ENCODE results near the gene MRAS. TPM values are rescaled to one million over a fixed set of nuclear protein-coding genes. Genes with fewer than 3 reads are reported as not detected.
A peak's percentile ranks its signal among the peaks of the same experiment; 100 is the strongest.

Gene MRAS
- total and polyA plus RNA-seq, 9 donors: 44.0 to 71.8 (median 59.7) TPM

DNA sequence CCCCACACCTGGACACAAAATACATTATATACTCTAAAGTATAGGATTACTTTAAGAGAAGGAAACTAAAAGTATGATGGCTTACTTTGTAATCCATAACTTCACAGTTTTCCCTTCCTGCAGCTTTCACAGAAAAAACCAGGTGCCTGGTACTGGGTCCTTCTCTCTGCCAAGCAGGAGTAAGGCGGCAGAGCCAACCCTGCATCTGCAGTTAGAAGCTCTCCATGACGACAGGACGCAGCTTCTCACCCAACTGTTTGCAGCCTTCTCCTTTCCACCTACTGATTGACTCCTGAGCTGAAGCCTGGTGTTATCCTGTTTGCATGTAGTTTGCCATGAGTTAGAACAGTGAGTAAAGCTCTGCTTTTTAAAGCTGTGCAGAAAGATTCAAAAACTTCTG lies 6.7 kb downstream of the MRAS start:
- H3K4me1 ChIP-seq (ENCODE audit: control insufficient read depth, insufficient read depth, low read length): peaks cover 47% of the 10 kb centered on the region
- no peaks in the 10 kb centered on the region for H3K9me3 ChIP-seq (replicated peaks; ENCODE audit: control insufficient read depth, low read depth, low read length)
- H3K36me3 ChIP-seq (ENCODE audit: control insufficient read depth, insufficient read depth, low read length): peaks cover 7% of the 10 kb centered on the region
- DNase-seq: no peak
- H3K4me3 ChIP-seq (ENCODE audit: low read length): no peak overlapping the region
- H3K27me3 ChIP-seq (ENCODE audit: control insufficient read depth, insufficient read depth, low read length): no peaks in the 10 kb centered on the region
- no peak overlapping the region for H3K27ac ChIP-seq (ENCODE audit: low read length)
- no CpG with 5 or more reads among the region's 3 CpGs for WGBS (ENCODE audit: insufficient coverage)

DNA sequence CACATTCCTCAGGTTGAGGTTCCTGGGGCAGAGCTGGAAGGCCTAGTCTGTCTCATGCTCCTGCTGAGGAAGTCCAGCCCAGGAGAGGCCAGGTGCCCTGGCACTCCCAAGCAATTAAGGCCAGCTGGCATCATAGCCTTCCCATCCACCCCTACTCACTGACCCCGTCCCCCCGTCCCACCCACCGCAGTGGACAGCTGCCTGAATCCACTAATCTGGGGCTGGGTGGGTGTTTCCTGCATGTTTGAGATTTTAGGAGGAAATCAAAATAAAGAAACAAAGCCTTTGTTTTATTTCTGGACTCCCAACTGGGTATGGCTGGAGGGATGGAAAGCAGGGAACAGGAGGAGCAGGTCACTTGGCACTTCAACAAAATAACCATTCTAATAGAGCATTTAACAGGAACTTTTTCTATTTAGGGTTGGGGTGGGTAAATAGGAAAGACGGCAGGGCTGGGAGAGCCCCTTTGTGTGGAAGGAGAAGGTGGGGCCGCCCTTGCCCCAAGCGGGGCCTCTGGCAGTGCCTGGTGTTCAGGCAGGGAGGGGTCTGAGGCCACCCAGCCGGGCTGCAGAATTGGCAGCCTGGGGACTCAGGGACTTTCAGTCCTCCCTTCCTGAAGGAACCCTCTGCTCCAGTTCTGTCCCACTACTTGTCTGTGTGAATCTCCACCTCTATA lies 8.5 kb downstream of the MRAS start:
- H3K4me3 ChIP-seq (ENCODE audit: low read length): no peak overlapping the region
- H3K27me3 ChIP-seq (ENCODE audit: control insufficient read depth, insufficient read depth, low read length): no peaks in the 10 kb centered on the region
- no peaks in the 10 kb centered on the region for H3K9me3 ChIP-seq (replicated peaks; ENCODE audit: control insufficient read depth, low read depth, low read length)
- WGBS (ENCODE audit: insufficient coverage): 92% methylated on average over 2 of the region's 7 CpGs
- H3K27ac ChIP-seq (ENCODE audit: low read length): peak overlapping the region; percentile 38
- peak; percentile 64 for DNase-seq
- H3K36me3 ChIP-seq (ENCODE audit: control insufficient read depth, insufficient read depth, low read length): peaks cover 7% of the 10 kb centered on the region
- peaks cover 54% of the 10 kb centered on the region for H3K4me1 ChIP-seq (ENCODE audit: control insufficient read depth, insufficient read depth, low read length)

DNA sequence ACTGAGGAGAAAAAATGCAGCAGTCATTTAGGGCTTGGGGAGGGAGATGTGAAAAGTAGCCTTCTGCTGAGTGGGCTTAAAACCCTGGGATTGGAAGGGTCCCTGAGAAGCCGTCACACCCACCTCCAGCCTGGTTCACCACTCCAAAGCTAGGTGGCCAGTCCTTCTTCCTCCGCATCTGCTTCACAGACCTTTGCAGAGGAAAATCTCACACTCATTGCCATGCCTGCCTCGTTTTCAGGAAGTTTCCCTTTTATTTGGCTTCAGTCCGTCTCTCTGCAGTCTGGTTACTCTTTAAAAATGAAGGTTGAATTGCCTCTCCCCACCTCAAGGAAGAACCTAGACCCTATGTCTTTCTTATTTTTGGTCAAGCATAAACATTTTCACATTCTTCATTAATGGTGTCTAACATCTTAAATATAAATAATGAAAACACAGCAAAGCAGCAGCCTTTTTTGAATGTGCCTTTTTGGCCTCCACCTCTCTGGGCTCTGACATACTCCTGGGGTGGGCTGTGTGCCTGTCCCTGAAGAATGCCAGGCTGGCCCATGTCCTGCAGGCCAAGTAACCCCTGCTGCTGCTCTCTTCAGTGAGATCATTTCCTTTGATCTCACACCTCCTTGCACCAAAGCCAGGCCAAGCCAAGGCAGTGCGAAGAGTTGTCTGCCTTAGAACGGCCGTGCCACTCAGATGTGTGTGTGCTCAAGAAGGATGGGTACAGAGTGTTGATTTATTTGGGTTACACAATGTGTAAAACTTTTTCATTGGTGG lies 11.0 kb downstream of the MRAS start:
- WGBS (ENCODE audit: insufficient coverage): 43% methylated on average over 2 of the region's 7 CpGs
- no peaks in the 10 kb centered on the region for H3K9me3 ChIP-seq (replicated peaks; ENCODE audit: control insufficient read depth, low read depth, low read length)
- H3K27me3 ChIP-seq (ENCODE audit: control insufficient read depth, insufficient read depth, low read length): no peaks in the 10 kb centered on the region
- peaks cover 11% of the 10 kb centered on the region for H3K36me3 ChIP-seq (ENCODE audit: control insufficient read depth, insufficient read depth, low read length)
- peaks cover 60% of the 10 kb centered on the region for H3K4me1 ChIP-seq (ENCODE audit: control insufficient read depth, insufficient read depth, low read length)
- no peak overlapping the region for H3K4me3 ChIP-seq (ENCODE audit: low read length)
- peak; percentile 36 for DNase-seq
- H3K27ac ChIP-seq (ENCODE audit: low read length): no peak overlapping the region

DNA sequence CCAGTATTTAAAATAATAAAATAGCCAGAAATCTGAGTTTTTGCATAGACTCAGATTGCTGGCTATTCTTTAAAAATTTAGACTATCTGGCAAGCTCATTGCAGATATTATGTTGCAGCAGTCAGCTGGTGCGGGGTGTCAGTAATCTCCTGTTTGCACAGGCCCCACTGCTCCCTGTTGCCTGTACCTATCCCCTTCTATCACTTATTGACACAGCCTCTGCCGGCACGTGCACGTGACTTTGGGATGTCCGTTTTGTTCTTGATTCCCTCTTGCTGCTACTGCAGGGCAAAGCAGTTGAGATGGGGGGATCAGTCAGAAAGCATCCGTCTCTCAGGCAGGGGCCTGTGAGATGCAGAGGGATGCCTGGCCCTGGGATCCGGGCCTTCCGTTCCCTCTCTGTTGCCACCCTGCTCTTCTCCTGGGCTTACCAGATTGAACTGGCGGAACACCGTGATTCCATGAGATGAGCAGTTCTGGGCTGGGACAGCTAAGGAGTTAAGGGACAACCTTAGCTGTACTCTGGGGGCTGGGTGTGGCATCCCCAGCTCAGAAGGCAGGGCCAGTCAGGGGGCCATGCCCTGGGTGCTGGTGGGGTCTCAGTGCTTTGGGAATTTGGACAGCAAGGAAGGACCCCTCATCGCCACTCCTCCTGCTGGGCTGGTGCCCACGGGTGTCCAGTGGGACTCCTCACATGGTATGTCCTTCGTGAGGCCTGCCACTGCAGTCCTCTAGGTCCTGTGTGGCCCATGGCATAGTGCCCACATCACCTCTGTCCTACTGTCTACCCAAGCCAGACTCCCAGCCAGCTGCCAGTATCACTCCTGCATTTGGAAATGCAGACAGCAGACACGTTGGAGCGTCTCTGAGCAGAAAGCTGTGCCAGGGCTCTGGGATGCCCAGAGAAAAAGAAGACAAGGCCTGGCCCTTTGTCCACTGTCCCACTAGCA lies 11.8 kb downstream of the MRAS start:
- Histone ChIP-seq H3K4me1 (ENCODE audit: control insufficient read depth, insufficient read depth, low read length) (peaks cover 63% of the 10 kb centered on the region), H3K27me3 (ENCODE audit: control insufficient read depth, insufficient read depth, low read length) (no peaks in the 10 kb centered on the region), H3K36me3 (ENCODE audit: control insufficient read depth, insufficient read depth, low read length) (peaks cover 10% of the 10 kb centered on the region), H3K9me3 (replicated peaks; ENCODE audit: control insufficient read depth, low read depth, low read length) (no peaks in the 10 kb centered on the region), H3K27ac (ENCODE audit: low read length) (no peak overlapping the region), H3K4me3 (ENCODE audit: low read length) (no peak overlapping the region)
- 83% methylated on average over 9 of the region's 15 CpGs for WGBS (ENCODE audit: insufficient coverage)
- peak; percentile 19 for DNase-seq

DNA sequence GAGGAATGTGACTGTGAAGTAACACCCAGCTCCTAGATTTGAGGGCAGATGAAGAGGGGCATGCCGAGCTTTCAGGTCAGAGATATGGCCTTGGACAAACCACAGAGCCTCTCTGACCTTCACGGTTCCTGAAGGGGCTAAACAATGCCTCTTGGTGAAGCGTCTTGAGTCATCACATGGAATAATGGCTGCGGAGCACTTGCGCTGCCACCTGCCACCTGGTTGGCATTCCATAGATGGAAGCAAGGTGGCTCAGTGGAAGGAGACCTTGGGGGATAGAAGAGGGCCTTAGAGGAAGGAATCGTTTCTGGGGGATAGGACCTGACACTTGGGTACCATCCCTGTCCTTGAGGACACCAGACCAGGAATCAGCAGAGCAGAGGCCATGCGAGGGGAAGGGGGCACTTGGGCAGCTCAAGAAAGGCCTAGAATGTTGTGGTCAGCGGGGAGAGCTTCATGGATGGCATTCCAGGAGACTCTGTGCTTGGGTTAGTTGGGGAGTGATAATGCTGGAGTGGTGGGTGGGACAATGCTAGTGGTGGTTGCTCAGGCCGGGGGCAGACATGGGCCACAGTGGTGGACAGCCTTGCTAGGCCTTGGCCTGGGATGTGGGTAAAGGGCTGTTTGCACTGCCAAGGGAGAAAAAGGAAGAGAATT lies 12.6 kb downstream of the MRAS start:
- peaks cover 8% of the 10 kb centered on the region for H3K36me3 ChIP-seq (ENCODE audit: control insufficient read depth, insufficient read depth, low read length)
- no peak overlapping the region for H3K4me3 ChIP-seq (ENCODE audit: low read length)
- no peaks in the 10 kb centered on the region for H3K9me3 ChIP-seq (replicated peaks; ENCODE audit: control insufficient read depth, low read depth, low read length)
- no peak for DNase-seq
- H3K27me3 ChIP-seq (ENCODE audit: control insufficient read depth, insufficient read depth, low read length): no peaks in the 10 kb centered on the region
- no peak overlapping the region for H3K27ac ChIP-seq (ENCODE audit: low read length)
- 94% methylated on average over 9 of the region's 9 CpGs for WGBS (ENCODE audit: insufficient coverage)
- H3K4me1 ChIP-seq (ENCODE audit: control insufficient read depth, insufficient read depth, low read length): peaks cover 69% of the 10 kb centered on the region

DNA sequence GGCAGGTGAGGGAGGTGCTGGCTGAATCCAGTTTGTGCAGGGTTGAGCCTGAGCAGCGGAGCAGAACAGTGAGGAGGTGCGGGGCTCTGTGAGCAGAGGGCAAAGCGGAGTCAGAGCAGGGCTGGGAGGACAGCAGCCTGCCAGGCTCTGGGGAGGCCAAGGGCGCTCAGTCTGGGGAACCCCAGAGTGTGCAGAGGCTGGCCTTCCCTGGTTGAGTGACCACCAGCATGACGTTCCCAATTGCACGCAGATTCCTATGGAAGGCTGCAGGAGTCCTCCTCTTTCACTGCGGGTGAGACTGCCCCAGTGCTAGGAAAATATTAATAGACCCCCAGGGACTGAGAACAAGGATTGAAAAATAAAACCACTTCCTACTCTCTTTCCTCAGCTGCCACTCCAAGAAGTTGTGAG lies 13.2 kb downstream of the MRAS start:
- Histone ChIP-seq H3K4me1 (ENCODE audit: control insufficient read depth, insufficient read depth, low read length) (peaks cover 70% of the 10 kb centered on the region), H3K4me3 (ENCODE audit: low read length) (no peak overlapping the region), H3K27me3 (ENCODE audit: control insufficient read depth, insufficient read depth, low read length) (no peaks in the 10 kb centered on the region), H3K27ac (ENCODE audit: low read length) (no peak overlapping the region), H3K36me3 (ENCODE audit: control insufficient read depth, insufficient read depth, low read length) (peaks cover 8% of the 10 kb centered on the region), H3K9me3 (replicated peaks; ENCODE audit: control insufficient read depth, low read depth, low read length) (no peaks in the 10 kb centered on the region)
- DNase-seq: no peak
- WGBS (ENCODE audit: insufficient coverage): 65% methylated on average over 6 of the region's 7 CpGs

DNA sequence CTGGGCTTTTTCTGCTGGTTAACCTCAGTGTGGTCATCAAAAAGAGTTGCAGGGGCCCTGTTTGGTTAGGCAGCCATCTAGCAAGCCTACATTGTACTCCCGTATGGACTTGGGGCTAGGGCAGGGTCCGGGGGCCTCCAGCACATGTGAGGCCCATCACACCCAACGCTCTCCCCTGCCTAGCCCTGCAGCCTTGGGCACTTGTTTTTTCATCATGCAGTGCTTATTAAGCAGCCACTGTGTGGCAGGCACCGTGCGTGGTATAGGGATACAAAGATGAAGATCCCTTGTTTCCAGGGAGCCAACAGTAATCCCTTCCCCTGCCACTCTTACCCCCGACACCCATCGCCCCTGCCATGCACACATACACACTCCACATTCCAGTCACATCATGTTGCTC lies 14.2 kb downstream of the MRAS start:
- H3K36me3 ChIP-seq (ENCODE audit: control insufficient read depth, insufficient read depth, low read length): peaks cover 8% of the 10 kb centered on the region
- WGBS (ENCODE audit: insufficient coverage): 86% methylated on average over 7 of the region's 7 CpGs
- H3K27me3 ChIP-seq (ENCODE audit: control insufficient read depth, insufficient read depth, low read length): no peaks in the 10 kb centered on the region
- H3K9me3 ChIP-seq (replicated peaks; ENCODE audit: control insufficient read depth, low read depth, low read length): no peaks in the 10 kb centered on the region
- DNase-seq: peak; percentile 20
- no peak overlapping the region for H3K4me3 ChIP-seq (ENCODE audit: low read length)
- H3K4me1 ChIP-seq (ENCODE audit: control insufficient read depth, insufficient read depth, low read length): peaks cover 62% of the 10 kb centered on the region
- no peak overlapping the region for H3K27ac ChIP-seq (ENCODE audit: low read length)

DNA sequence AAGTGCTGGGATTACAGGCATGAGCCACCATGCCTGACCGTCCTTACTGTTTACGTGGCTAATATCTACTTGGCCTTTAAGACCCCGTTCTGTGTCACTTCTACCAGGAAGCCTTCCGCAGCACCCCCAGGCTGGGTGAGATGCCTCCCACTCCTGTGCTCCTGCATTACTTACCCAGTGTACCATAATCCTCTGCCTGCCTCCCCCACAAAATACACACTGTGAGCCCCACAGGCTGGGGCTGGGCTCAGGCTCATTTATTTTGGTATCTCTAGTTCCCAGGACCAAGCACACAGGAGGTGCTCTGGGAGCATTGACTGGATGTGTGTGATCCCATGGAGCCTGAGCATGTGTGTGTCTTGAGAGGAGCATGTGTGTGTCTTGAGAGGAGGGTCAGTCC lies 14.9 kb downstream of the MRAS start:
- no peak overlapping the region for H3K4me3 ChIP-seq (ENCODE audit: low read length)
- H3K4me1 ChIP-seq (ENCODE audit: control insufficient read depth, insufficient read depth, low read length): peaks cover 61% of the 10 kb centered on the region
- DNase-seq: no peak
- H3K27ac ChIP-seq (ENCODE audit: low read length): no peak overlapping the region
- H3K9me3 ChIP-seq (replicated peaks; ENCODE audit: control insufficient read depth, low read depth, low read length): no peaks in the 10 kb centered on the region
- WGBS (ENCODE audit: insufficient coverage): 91% methylated on average over 4 of the region's 4 CpGs
- H3K27me3 ChIP-seq (ENCODE audit: control insufficient read depth, insufficient read depth, low read length): no peaks in the 10 kb centered on the region
- H3K36me3 ChIP-seq (ENCODE audit: control insufficient read depth, insufficient read depth, low read length): peaks cover 8% of the 10 kb centered on the region

DNA sequence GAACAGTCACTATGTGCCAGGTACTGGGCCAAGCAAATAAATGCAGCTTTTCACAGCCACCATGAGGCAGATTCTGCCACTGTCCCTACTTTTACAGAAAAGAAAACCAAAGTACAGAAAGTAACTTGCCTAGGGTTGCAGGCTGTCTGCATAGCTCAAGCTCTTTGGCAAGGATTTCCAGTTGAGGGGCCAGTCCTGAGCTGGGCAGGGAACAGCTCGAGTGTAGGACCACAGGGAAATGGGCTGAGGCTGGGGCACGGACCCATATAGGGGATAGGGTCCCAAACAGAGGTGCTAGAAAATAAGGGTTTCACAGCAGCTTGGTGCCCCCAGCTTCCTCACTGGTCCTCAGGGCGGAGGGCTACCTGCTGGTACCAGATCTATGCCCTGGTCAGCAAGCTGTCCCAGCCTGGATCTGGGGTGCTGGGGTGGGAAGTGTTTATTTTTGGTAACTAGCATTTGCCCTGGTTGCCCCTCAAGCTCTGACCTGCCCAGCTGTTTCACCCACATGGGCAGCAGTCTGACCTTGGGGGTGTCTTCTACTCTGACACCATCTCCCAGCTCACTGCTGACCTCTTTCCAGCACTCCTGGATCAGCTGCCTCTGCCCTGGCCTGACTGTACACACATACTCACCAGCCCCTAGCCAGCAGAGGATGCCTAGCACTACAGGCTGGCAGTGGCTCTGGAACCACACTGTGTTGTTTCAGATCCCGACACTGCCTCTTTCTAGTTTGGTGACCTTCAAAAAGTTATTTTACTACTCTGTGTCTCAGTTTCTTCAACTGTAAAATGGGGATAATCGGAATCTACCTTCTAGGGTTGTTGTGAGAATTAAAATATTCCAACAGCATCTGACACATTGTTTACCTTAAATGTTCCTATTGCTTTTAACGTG lies 16.2 kb downstream of the MRAS start:
- Histone ChIP-seq H3K4me3 (ENCODE audit: low read length) (no peak overlapping the region), H3K27ac (ENCODE audit: low read length) (no peak overlapping the region), H3K36me3 (ENCODE audit: control insufficient read depth, insufficient read depth, low read length) (peaks cover 4% of the 10 kb centered on the region), H3K27me3 (ENCODE audit: control insufficient read depth, insufficient read depth, low read length) (no peaks in the 10 kb centered on the region), H3K9me3 (replicated peaks; ENCODE audit: control insufficient read depth, low read depth, low read length) (no peaks in the 10 kb centered on the region), H3K4me1 (ENCODE audit: control insufficient read depth, insufficient read depth, low read length) (peaks cover 54% of the 10 kb centered on the region)
- WGBS (ENCODE audit: insufficient coverage): 77% methylated on average over 3 of the region's 6 CpGs
- no peak for DNase-seq

All from muscle of leg (tissue), 11 donors.